ENCODE data around the gene ZNF423. TPM values are rescaled to one million over a fixed set of nuclear protein-coding genes. Genes with fewer than 3 reads are reported as not detected.

ZNF423 gene
- polyA plus RNA-seq, 1 of the 3 experiments (the other 2 are of a cell fraction) = 1.2 TPM

DNA sequence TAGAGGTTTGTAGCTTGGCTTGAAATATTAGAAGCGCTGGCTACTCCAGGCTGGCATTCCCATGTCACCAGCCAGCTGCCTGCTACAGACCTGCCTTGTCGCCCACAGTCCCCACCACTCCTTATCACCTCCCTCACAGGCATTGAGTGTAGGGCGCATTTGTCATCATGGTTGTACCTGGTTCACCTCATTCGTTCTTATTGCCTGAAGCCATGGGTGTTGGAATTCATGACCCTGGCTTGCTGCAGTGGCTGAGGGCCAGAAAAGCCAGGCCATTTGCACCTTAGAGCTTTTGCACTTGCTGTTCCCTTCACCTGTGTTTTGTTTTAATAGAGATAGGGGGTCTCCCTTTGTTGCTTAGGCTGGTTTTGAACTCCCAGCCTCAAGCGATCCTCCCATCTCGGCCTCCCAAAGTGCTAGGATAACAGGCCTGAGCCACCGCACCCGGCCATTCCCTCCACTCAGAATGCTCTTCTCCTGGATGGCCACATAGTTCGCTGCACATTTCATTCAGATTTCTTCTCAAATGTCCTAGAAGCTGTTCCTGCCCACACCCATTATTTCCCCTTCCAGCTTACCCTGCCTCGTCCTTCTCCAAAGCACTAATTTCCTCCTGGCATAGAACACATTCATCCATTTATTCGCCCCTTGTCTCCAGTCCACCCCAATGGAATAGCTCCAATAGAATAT is 384.7 kb downstream of the ZNF423 start:
- Histone ChIP-seq H2AFZ (ENCODE audit: low read depth) (no peak overlapping the region), H4K20me1 (ENCODE audit: insufficient read depth) (no peaks in the 10 kb centered on the region), H3K4me2 (no peak overlapping the region), H3K9ac (no peak overlapping the region), H3K4me1 (ENCODE audit: control insufficient read depth in 1 of 2, insufficient read depth in 2 of 2, low read depth in 1 of 2, low read length in 1 of 2) (peaks cover 0 to 21% of the 10 kb centered on the region in 2 experiments; a peak in 1 of 4 replicates), H3K27ac (ENCODE audit: low read depth in 2 of 2, low read length in 1 of 2) (no peak overlapping the region), H3F3A (replicated peaks; ENCODE audit: insufficient read depth) (no peaks in the 10 kb centered on the region), H3K9me3 (no peaks in the 10 kb centered on the region), H3K4me3 (ENCODE audit: low read depth in 2 of 2, low read length in 1 of 2) (no peak overlapping the region), H3K27me3 (ENCODE audit: insufficient read depth) (no peaks in the 10 kb centered on the region), H3K36me3 (replicated peaks in 1 of 2; ENCODE audit: control insufficient read depth in 1 of 2, insufficient read depth in 2 of 2, low read length in 1 of 2) (no peaks in the 10 kb centered on the region), H3K9me2 (no peaks in the 10 kb centered on the region), H3K79me2 (ENCODE audit: insufficient read depth) (no peaks in the 10 kb centered on the region)
- CTCF ChIA-PET = interaction anchor here (1.4 to 2.7 kb wide), 2 partner anchors 8 to 21 kb away, joined by 4 to 14 read pairs; no protein-coding TSS in a partner anchor
- 38% methylated on average over 11 of the region's 11 CpGs for WGBS (ENCODE audit: low lambda C conversion rate)
- TF ChIP-seq RXRA (IDR thresholded peaks at IDR 0.05; ENCODE audit: borderline replicate concordance, low read depth) (no peak), NFIC (IDR thresholded peaks at IDR 0.05; ENCODE audit: borderline replicate concordance) (no peak), NRF1 (IDR thresholded peaks at IDR 0.05; ENCODE audit: low read depth, low read length) (no peak), MEF2A (IDR thresholded peaks at IDR 0.05; ENCODE audit: borderline replicate concordance, low read depth) (no peak), SMC3 (IDR thresholded peaks at IDR 0.05; ENCODE audit: low read depth, low read length) (no peak), FOSL2 (IDR thresholded peaks at IDR 0.05; ENCODE audit: borderline replicate concordance, low read depth) (no peak), POLR2AphosphoS5 (IDR thresholded peaks at IDR 0.05; ENCODE audit: low read depth, low read length) (no peak), ELF1 (IDR thresholded peaks at IDR 0.05) (no peak), TAF1 (IDR thresholded peaks at IDR 0.05; ENCODE audit: borderline replicate concordance, low read depth, low read length) (no peak), CHD2 (IDR thresholded peaks at IDR 0.05; ENCODE audit: low read length, partially characterized antibody) (no peak), GABPA (IDR thresholded peaks at IDR 0.05; ENCODE audit: low read depth) (no peak), JUND (IDR thresholded peaks at IDR 0.05) (no peak), EP300 (IDR thresholded peaks at IDR 0.05; ENCODE audit: borderline replicate concordance in 1 of 2, low read depth in 1 of 2, low read length in 1 of 2) (no peak)
- TF ChIP-seq, protein P1, sequence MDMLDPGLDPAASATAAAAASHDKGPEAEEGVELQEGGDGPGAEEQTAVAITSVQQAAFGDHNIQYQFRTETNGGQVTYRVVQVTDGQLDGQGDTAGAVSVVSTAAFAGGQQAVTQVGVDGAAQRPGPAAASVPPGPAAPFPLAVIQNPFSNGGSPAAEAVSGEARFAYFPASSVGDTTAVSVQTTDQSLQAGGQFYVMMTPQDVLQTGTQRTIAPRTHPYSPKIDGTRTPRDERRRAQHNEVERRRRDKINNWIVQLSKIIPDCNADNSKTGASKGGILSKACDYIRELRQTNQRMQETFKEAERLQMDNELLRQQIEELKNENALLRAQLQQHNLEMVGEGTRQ (IDR thresholded peaks at IDR 0.05; ENCODE audit: borderline replicate concordance, low read depth, low read length) = no peak
- TF ChIP-seq, protein P2, sequence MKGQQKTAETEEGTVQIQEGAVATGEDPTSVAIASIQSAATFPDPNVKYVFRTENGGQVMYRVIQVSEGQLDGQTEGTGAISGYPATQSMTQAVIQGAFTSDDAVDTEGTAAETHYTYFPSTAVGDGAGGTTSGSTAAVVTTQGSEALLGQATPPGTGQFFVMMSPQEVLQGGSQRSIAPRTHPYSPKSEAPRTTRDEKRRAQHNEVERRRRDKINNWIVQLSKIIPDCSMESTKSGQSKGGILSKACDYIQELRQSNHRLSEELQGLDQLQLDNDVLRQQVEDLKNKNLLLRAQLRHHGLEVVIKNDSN (IDR thresholded peaks at IDR 0.05; ENCODE audit: borderline replicate concordance, low read depth) = no peak
- TF ChIP-seq, protein P3, sequence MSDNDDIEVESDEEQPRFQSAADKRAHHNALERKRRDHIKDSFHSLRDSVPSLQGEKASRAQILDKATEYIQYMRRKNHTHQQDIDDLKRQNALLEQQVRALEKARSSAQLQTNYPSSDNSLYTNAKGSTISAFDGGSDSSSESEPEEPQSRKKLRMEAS (IDR thresholded peaks at IDR 0.05; ENCODE audit: low read depth) = no peak
- TF ChIP-seq, protein P4, sequence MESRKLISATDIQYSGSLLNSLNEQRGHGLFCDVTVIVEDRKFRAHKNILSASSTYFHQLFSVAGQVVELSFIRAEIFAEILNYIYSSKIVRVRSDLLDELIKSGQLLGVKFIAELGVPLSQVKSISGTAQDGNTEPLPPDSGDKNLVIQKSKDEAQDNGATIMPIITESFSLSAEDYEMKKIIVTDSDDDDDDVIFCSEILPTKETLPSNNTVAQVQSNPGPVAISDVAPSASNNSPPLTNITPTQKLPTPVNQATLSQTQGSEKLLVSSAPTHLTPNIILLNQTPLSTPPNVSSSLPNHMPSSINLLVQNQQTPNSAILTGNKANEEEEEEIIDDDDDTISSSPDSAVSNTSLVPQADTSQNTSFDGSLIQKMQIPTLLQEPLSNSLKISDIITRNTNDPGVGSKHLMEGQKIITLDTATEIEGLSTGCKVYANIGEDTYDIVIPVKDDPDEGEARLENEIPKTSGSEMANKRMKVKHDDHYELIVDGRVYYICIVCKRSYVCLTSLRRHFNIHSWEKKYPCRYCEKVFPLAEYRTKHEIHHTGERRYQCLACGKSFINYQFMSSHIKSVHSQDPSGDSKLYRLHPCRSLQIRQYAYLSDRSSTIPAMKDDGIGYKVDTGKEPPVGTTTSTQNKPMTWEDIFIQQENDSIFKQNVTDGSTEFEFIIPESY (IDR thresholded peaks at IDR 0.05; ENCODE audit: borderline replicate concordance, low read depth) = no peak
- TF ChIP-seq, protein P5, sequence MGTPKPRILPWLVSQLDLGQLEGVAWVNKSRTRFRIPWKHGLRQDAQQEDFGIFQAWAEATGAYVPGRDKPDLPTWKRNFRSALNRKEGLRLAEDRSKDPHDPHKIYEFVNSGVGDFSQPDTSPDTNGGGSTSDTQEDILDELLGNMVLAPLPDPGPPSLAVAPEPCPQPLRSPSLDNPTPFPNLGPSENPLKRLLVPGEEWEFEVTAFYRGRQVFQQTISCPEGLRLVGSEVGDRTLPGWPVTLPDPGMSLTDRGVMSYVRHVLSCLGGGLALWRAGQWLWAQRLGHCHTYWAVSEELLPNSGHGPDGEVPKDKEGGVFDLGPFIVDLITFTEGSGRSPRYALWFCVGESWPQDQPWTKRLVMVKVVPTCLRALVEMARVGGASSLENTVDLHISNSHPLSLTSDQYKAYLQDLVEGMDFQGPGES (IDR thresholded peaks at IDR 0.05; ENCODE audit: low read depth, low read length) = no peak
- TF ChIP-seq, protein P6, sequence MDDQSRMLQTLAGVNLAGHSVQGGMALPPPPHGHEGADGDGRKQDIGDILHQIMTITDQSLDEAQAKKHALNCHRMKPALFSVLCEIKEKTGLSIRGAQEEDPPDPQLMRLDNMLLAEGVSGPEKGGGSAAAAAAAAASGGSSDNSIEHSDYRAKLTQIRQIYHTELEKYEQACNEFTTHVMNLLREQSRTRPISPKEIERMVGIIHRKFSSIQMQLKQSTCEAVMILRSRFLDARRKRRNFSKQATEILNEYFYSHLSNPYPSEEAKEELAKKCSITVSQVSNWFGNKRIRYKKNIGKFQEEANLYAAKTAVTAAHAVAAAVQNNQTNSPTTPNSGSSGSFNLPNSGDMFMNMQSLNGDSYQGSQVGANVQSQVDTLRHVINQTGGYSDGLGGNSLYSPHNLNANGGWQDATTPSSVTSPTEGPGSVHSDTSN (IDR thresholded peaks at IDR 0.05) = no peak
- TF ChIP-seq, protein P7, sequence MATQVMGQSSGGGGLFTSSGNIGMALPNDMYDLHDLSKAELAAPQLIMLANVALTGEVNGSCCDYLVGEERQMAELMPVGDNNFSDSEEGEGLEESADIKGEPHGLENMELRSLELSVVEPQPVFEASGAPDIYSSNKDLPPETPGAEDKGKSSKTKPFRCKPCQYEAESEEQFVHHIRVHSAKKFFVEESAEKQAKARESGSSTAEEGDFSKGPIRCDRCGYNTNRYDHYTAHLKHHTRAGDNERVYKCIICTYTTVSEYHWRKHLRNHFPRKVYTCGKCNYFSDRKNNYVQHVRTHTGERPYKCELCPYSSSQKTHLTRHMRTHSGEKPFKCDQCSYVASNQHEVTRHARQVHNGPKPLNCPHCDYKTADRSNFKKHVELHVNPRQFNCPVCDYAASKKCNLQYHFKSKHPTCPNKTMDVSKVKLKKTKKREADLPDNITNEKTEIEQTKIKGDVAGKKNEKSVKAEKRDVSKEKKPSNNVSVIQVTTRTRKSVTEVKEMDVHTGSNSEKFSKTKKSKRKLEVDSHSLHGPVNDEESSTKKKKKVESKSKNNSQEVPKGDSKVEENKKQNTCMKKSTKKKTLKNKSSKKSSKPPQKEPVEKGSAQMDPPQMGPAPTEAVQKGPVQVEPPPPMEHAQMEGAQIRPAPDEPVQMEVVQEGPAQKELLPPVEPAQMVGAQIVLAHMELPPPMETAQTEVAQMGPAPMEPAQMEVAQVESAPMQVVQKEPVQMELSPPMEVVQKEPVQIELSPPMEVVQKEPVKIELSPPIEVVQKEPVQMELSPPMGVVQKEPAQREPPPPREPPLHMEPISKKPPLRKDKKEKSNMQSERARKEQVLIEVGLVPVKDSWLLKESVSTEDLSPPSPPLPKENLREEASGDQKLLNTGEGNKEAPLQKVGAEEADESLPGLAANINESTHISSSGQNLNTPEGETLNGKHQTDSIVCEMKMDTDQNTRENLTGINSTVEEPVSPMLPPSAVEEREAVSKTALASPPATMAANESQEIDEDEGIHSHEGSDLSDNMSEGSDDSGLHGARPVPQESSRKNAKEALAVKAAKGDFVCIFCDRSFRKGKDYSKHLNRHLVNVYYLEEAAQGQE (IDR thresholded peaks at IDR 0.05; ENCODE audit: low read depth, low read length) = no peak
- POLR2A ChIA-PET = no interaction called here
- DNase-seq = no peak
